MCF 10A (cell line): ENCODE data around the gene TNIP2. TPM values are rescaled to one million over a fixed set of nuclear protein-coding genes. Genes with fewer than 3 reads are reported as not detected.

Experiments
- BruUV-seq: library from RNA; stranded (reverse); fragments of 400-500 nt; replicated peaks from 2 replicates; lab custom pipeline; 2021; lab: Mats Ljungman, UMichigan
- CTCF ChIA-PET: fragments of 300-600 bp; sonication (Branson Sonifier 250); formaldehyde crosslinking; extraction: SDS; loops from one replicate; lab custom pipeline; 2021; ENCODE audit warnings: antibody characterized with exemption, inconsistent platforms; lab: Yijun Ruan, JAX
- POLR2A ChIA-PET: fragments of 300-600, 350-650 bp; sonication (Branson Sonifier 250); formaldehyde crosslinking; extraction: SDS; loops from one replicate; lab custom pipeline; 2020; ENCODE audit warnings: antibody characterized with exemption, inconsistent platforms; lab: Yijun Ruan, JAX
- DNase-seq: peaks from one replicate; pipeline ENCODE4 v3.0.0-alpha.2; 2018; ENCODE audit not compliant: unreplicated experiment
- H3K27ac Mint-ChIP-seq: one replicate; pipeline ENCODE4 v1.8.0; 2022; ENCODE audit warnings: mild to moderate bottlenecking, low read depth, mixed read lengths; ENCODE audit not compliant: unreplicated experiment
- H3K27me3 Mint-ChIP-seq: one replicate; pipeline ENCODE4 v1.8.0; 2022; ENCODE audit warnings: mixed read lengths; ENCODE audit not compliant: insufficient read depth, unreplicated experiment
- H3K36me3 Mint-ChIP-seq: one replicate; pipeline ENCODE4 v1.8.0; 2022; ENCODE audit warnings: mild to moderate bottlenecking, moderate library complexity, mixed read lengths; ENCODE audit not compliant: insufficient read depth, unreplicated experiment
- H3K4me1 Mint-ChIP-seq: one replicate; pipeline ENCODE4 v1.8.0; 2022; ENCODE audit warnings: mixed read lengths; ENCODE audit not compliant: insufficient read depth, unreplicated experiment
- H3K4me3 Mint-ChIP-seq: one replicate; pipeline ENCODE4 v1.8.0; 2022; ENCODE audit warnings: mild to moderate bottlenecking, moderate library complexity, mixed read lengths; ENCODE audit not compliant: unreplicated experiment
- H3K9me3 Mint-ChIP-seq: one replicate; pipeline ENCODE4 v1.8.0; 2022; ENCODE audit warnings: mixed read lengths; ENCODE audit not compliant: unreplicated experiment
- CTCF ChIP-seq: fragments of 200-600 bp; IDR thresholded peaks from one replicate; pipeline ENCODE4 v1.8.0; 2022; ENCODE audit warnings: antibody characterized with exemption, mild to moderate bottlenecking; ENCODE audit not compliant: unreplicated experiment
- intact Hi-C: fragments of 100-400 bp; cut with micrococcal nuclease; formaldehyde crosslinking; loops from 2 replicates; pipeline ENCODE4 v1.14.1; 2022
- total RNA-seq: library from RNA; stranded (reverse); gene quantifications from 2 replicates; pipeline ENCODE4 v1.2.3, GENCODE V29; 2022

TNIP2 gene
- total RNA-seq, 1 experiment from 2014 or later: 46.1 TPM

- Mint-ChIP-seq H3K36me3 (peaks cover 78% of the 10 kb centered on the region), H3K4me3 (no peak overlapping the region), H3K9me3 (no peaks in the 10 kb centered on the region), H3K27ac (no peak overlapping the region), H3K27me3 (no peaks in the 10 kb centered on the region), H3K4me1 (no peaks in the 10 kb centered on the region)
- intact Hi-C loops: no loop called here
- ChIA-PET CTCF (no interaction called here), POLR2A (no interaction called here)
- no peak for TF ChIP-seq CTCF
- DNase-seq: no peak
- no TSS peak for BruUV-seq
Observed at GRCh38 chr4:2702770-2703169, 53.4 kb downstream of the TNIP2 start.

- Mint-ChIP-seq H3K4me3 (no peak overlapping the region), H3K27ac (no peak overlapping the region), H3K36me3 (peaks cover 82% of the 10 kb centered on the region), H3K4me1 (no peaks in the 10 kb centered on the region), H3K27me3 (no peaks in the 10 kb centered on the region), H3K9me3 (no peaks in the 10 kb centered on the region)
- intact Hi-C loops: no loop called here
- no peak for TF ChIP-seq CTCF
- no peak for DNase-seq
- BruUV-seq: no TSS peak
- ChIA-PET CTCF (no interaction called here), POLR2A (interaction anchor here (0.6 to 0.7 kb wide), 2 partner anchors 11 to 249 kb away, joined by 4 read pairs; no protein-coding TSS in a partner anchor)
Observed at GRCh38 chr4:2702361-2702760, 53.8 kb downstream of the TNIP2 start.

GRCh38 chr4:2700031-2700430, 56.1 kb downstream of the TNIP2 start:
- POLR2A ChIA-PET: no interaction called here
- no peak for TF ChIP-seq CTCF
- peaks cover 92% of the 10 kb centered on the region for H3K36me3 Mint-ChIP-seq
- intact Hi-C loops: no loop called here
- no peaks in the 10 kb centered on the region for H3K4me1 Mint-ChIP-seq
- BruUV-seq: TSS peak; percentile 57
- CTCF ChIA-PET: no interaction called here
- H3K27me3 Mint-ChIP-seq: no peaks in the 10 kb centered on the region
- no peak overlapping the region for H3K4me3 Mint-ChIP-seq
- DNase-seq: no peak
- H3K27ac Mint-ChIP-seq: no peak overlapping the region
- no peaks in the 10 kb centered on the region for H3K9me3 Mint-ChIP-seq

- BruUV-seq: no TSS peak
- no peaks in the 10 kb centered on the region for H3K9me3 Mint-ChIP-seq
- intact Hi-C loops: no loop called here
- ChIA-PET POLR2A (no interaction called here), CTCF (no interaction called here)
- H3K4me3 Mint-ChIP-seq: no peak overlapping the region
- H3K36me3 Mint-ChIP-seq: peaks cover 92% of the 10 kb centered on the region
- no peak for DNase-seq
- H3K27me3 Mint-ChIP-seq: no peaks in the 10 kb centered on the region
- no peak overlapping the region for H3K27ac Mint-ChIP-seq
- no peak for TF ChIP-seq CTCF
- no peaks in the 10 kb centered on the region for H3K4me1 Mint-ChIP-seq
Observed at GRCh38 chr4:2699534-2699933, 56.6 kb downstream of the TNIP2 start.
